ENCODE data around the gene SCML2.
"Not testable (repeated sequence)": the region's sequence is repeated elsewhere in the genome, so short reads cannot be mapped to it uniquely, and the experiment has no call there.

SCML2 gene

DNA sequence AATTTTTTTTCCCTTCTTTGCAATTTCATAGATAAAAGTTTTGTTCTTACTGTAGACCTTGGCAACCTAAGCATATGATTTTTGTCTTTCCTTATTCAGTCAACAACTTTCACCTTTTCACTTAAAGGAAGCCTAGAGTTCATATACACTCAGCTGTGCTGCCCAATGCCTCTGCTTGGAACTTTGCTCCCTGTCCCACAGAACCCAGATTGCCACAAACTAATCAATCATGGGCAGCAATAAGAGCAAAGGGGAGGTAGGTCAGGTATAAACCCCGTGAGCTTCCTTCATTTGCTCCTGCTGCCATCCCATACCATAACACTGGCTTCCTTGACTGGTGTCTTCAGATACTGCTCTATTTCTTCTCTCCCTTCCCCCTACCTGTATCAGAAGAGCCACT lies 82.8 kb downstream of the SCML2 start:
- H3K9me3 ChIP-seq (ENCODE audit: control insufficient read depth, insufficient read depth, low read depth, low read length) = peaks cover 15% of the 10 kb centered on the region

GRCh38 chrX:18271309-18271708 lies 83.2 kb downstream of the SCML2 start:
- Histone ChIP-seq H3K27ac (ENCODE audit: low read depth, low read length) (no peak overlapping the region), H3K9ac (ENCODE audit: low read length) (no peak overlapping the region), H3K9me3 (ENCODE audit: control insufficient read depth, insufficient read depth, low read depth, low read length) (peaks cover 13% of the 10 kb centered on the region), H3K4me1 (ENCODE audit: control insufficient read depth, insufficient read depth, low read length) (no peaks in the 10 kb centered on the region), H3K4me3 (ENCODE audit: low read depth, low read length) (no peak overlapping the region), H3K36me3 (ENCODE audit: control insufficient read depth, insufficient read depth, low read length) (no peaks in the 10 kb centered on the region), H3K27me3 (ENCODE audit: control insufficient read depth, insufficient read depth, low read length) (peaks cover 3% of the 10 kb centered on the region; the same call in 1 of the 2 replicates)

More for the DNA sequence above, 82.8 kb downstream of the SCML2 start:
- Histone ChIP-seq H3K9ac (ENCODE audit: low read length) (no peak overlapping the region), H3K4me1 (ENCODE audit: control insufficient read depth, insufficient read depth, low read length) (no peaks in the 10 kb centered on the region), H3K36me3 (ENCODE audit: control insufficient read depth, insufficient read depth, low read length) (no peaks in the 10 kb centered on the region), H3K27me3 (ENCODE audit: control insufficient read depth, insufficient read depth, low read length) (peaks cover 1% of the 10 kb centered on the region; the same call in 1 of the 2 replicates), H3K27ac (ENCODE audit: low read depth, low read length) (no peak overlapping the region), H3K4me3 (ENCODE audit: low read depth, low read length) (no peak overlapping the region)

DNA sequence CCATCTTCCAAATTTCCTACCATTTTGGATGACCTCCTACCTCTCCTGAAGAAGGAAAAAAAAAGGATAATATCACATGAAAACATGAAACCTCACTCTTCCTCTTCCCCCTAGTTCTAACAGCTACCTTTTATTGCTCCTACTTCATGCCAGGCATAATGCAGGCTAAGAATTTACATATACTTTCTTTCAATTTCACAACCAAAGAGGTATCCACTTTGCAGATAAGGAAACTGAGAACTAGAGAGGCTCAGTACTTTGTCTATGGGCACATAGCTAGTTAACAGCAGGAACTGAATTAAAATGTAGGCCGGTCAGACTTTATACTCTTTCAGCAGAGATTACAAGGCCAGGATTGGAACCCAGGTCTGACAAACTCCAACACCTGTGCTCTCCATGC lies 99.4 kb downstream of the SCML2 start:
- H3K27me3 ChIP-seq (ENCODE audit: control insufficient read depth, insufficient read depth, low read length) = no peaks in the 10 kb centered on the region; the same call in 1 of the 2 replicates
- no peak overlapping the region for H3K4me3 ChIP-seq (ENCODE audit: low read depth, low read length)
- no peak overlapping the region for H3K27ac ChIP-seq (ENCODE audit: low read depth, low read length)
- H3K9me3 ChIP-seq (ENCODE audit: control insufficient read depth, insufficient read depth, low read depth, low read length) = no peaks in the 10 kb centered on the region
- H3K4me1 ChIP-seq (ENCODE audit: control insufficient read depth, insufficient read depth, low read length) = peaks cover 23% of the 10 kb centered on the region
- H3K36me3 ChIP-seq (ENCODE audit: control insufficient read depth, insufficient read depth, low read length) = peaks cover 3% of the 10 kb centered on the region; the same call in 1 of the 2 replicates
- no peak overlapping the region for H3K9ac ChIP-seq (ENCODE audit: low read length)

DNA sequence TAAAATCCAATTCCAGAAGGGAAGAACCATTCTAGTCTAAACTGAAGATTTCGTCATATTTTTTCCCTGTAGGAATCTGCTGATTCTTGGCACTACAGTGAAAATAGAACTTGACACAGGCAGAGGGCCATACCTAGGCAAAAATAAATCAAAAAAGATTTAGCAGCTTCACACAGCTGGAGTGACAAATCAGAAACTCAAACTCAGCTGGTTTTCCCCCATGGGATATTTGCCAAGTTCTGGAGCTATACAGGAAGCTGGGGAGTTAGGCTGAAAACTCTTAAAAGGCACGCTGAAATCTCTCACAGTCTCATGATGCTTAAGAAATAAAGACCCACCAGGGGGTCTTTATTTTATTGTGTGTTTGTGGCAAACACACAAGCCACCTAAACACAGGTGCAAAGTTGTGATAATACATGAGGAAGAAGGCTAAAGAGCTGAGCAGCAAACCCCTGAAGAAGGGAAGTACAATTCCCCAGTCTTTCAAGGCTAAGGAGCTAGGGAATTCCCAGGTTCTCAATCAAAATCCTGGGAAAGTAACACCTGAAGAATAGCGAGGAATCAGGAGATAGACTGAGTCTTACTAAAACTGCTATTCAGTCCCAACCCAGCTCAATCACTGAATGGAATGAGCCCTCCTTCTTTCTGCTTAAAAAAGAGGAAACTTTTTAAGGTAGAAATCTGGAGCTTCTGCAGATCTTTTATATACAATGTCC lies 101.7 kb downstream of the SCML2 start:
- H3K9me3 ChIP-seq (ENCODE audit: control insufficient read depth, insufficient read depth, low read depth, low read length) = no peaks in the 10 kb centered on the region
- H3K4me3 ChIP-seq (ENCODE audit: low read depth, low read length) = no peak overlapping the region
- H3K27ac ChIP-seq (ENCODE audit: low read depth, low read length) = no peak overlapping the region
- H3K9ac ChIP-seq (ENCODE audit: low read length) = no peak overlapping the region
- peaks cover 3% of the 10 kb centered on the region; the same call in 1 of the 2 replicates for H3K36me3 ChIP-seq (ENCODE audit: control insufficient read depth, insufficient read depth, low read length)
- no peaks in the 10 kb centered on the region; the same call in 1 of the 2 replicates for H3K27me3 ChIP-seq (ENCODE audit: control insufficient read depth, insufficient read depth, low read length)
- H3K4me1 ChIP-seq (ENCODE audit: control insufficient read depth, insufficient read depth, low read length) = peaks cover 17% of the 10 kb centered on the region

DNA sequence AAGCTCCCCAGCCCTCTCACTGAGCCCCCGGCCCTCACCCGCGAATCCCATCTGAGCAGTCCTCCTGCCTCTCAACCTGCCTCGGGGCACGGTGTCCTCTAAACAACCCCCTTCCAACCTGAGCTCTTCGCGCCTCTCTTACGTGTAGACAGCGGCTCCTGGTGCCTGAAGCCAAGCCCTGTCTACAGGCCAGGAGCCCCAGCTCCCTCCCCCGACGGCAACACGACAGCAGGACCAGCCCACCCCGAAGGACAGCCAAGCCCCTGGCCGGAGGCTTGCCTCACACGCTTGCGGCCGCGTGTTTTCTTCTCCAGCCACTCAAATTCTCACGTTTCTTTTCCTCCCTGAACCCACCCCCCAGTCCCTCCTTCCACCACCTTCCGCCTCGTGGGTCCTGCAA lies 124.8 kb downstream of the SCML2 start:
- H3K27me3 ChIP-seq (ENCODE audit: control insufficient read depth, insufficient read depth, low read length); H3K9me3 ChIP-seq (ENCODE audit: control insufficient read depth, insufficient read depth, low read depth, low read length); H3K27ac ChIP-seq (ENCODE audit: low read depth, low read length); H3K4me3 ChIP-seq (ENCODE audit: low read depth, low read length); H3K4me1 ChIP-seq (ENCODE audit: control insufficient read depth, insufficient read depth, low read length); H3K9ac ChIP-seq (ENCODE audit: low read length); H3K36me3 ChIP-seq (ENCODE audit: control insufficient read depth, insufficient read depth, low read length): not testable (repeated sequence)

DNA sequence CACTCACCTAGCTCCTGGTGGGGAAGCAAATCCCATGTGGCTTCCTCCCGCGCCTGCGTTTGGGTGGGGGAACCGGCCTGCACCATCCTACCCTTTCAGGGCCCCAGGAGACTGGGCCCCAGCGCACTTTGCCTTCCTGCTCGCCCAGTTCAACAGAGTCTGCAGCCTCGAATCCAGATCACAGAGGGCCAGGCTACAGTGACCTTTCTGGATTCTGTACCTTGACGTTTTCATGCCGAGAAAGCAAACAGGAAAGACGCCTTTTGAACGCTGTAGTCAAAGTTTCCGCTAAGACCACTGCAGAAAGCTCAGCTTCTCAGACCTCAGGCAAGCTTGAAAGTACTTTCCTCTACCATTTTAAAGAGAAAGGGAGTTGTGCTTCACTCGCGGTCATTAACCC lies 126.4 kb downstream of the SCML2 start:
- no peak overlapping the region for H3K4me3 ChIP-seq (ENCODE audit: low read depth, low read length)
- H3K27ac ChIP-seq (ENCODE audit: low read depth, low read length) = no peak overlapping the region
- no peaks in the 10 kb centered on the region for H3K4me1 ChIP-seq (ENCODE audit: control insufficient read depth, insufficient read depth, low read length)
- no peak overlapping the region for H3K9ac ChIP-seq (ENCODE audit: low read length)
- H3K27me3 ChIP-seq (ENCODE audit: control insufficient read depth, insufficient read depth, low read length) = no peaks in the 10 kb centered on the region
- H3K36me3 ChIP-seq (ENCODE audit: control insufficient read depth, insufficient read depth, low read length) = no peaks in the 10 kb centered on the region
- no peaks in the 10 kb centered on the region; the same call in 1 of the 2 replicates for H3K9me3 ChIP-seq (ENCODE audit: control insufficient read depth, insufficient read depth, low read depth, low read length)

DNA sequence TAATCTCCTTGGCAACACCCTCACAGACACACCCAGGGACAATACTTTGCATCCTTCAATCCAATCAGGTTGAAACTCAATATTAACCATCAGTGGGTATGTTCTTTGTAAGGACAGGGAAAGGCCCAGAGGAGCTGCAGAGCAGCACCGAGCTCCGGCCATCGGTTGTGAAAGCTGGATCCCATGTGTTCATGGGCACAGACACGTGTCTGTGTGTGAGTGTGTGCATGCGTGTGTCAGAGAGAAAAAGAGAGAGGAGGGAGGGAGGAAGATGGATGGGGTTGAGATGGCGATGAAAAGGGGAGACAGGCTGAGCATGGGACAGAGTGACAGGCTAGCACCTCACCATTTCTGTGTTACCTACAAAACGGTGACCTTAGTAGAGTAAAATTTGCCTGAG lies 127.0 kb downstream of the SCML2 start:
- no peaks in the 10 kb centered on the region; the same call in 1 of the 2 replicates for H3K9me3 ChIP-seq (ENCODE audit: control insufficient read depth, insufficient read depth, low read depth, low read length)
- H3K4me3 ChIP-seq (ENCODE audit: low read depth, low read length) = no peak overlapping the region

GRCh38 chrX:18220786-18221185 lies 133.7 kb downstream of the SCML2 start, which contains the start of gene BEND2:
Gene BEND2, minus strand, starts transcription at chrX:18220886. Its CDS starts 136 bp downstream, at chrX:18220750.
- no peak within 1 kb of the TSS for H3K9ac ChIP-seq (ENCODE audit: low read length)

More for the DNA sequence above, 127.0 kb downstream of the SCML2 start:
- no peak overlapping the region for H3K9ac ChIP-seq (ENCODE audit: low read length)
- H3K4me1 ChIP-seq (ENCODE audit: control insufficient read depth, insufficient read depth, low read length) = no peaks in the 10 kb centered on the region
- H3K27me3 ChIP-seq (ENCODE audit: control insufficient read depth, insufficient read depth, low read length) = no peaks in the 10 kb centered on the region
- no peaks in the 10 kb centered on the region for H3K36me3 ChIP-seq (ENCODE audit: control insufficient read depth, insufficient read depth, low read length)
- no peak overlapping the region for H3K27ac ChIP-seq (ENCODE audit: low read depth, low read length)

GRCh38 chrX:18210470-18210869 lies 144.0 kb downstream of the SCML2 start:
- H3K9ac ChIP-seq (ENCODE audit: low read length) = no peak overlapping the region
- no peaks in the 10 kb centered on the region for H3K4me1 ChIP-seq (ENCODE audit: control insufficient read depth, insufficient read depth, low read length)
- no peak overlapping the region for H3K4me3 ChIP-seq (ENCODE audit: low read depth, low read length)
- no peak overlapping the region for H3K27ac ChIP-seq (ENCODE audit: low read depth, low read length)
- no peaks in the 10 kb centered on the region for H3K36me3 ChIP-seq (ENCODE audit: control insufficient read depth, insufficient read depth, low read length)
- no peaks in the 10 kb centered on the region for H3K9me3 ChIP-seq (ENCODE audit: control insufficient read depth, insufficient read depth, low read depth, low read length)
- H3K27me3 ChIP-seq (ENCODE audit: control insufficient read depth, insufficient read depth, low read length) = no peaks in the 10 kb centered on the region

More at GRCh38 chrX:18220786-18221185, 133.7 kb downstream of the SCML2 start, which contains the start of gene BEND2:
- Histone ChIP-seq H3K36me3 (ENCODE audit: control insufficient read depth, insufficient read depth, low read length) (no peaks in the 10 kb centered on the region), H3K4me1 (ENCODE audit: control insufficient read depth, insufficient read depth, low read length) (no peaks in the 10 kb centered on the region), H3K9me3 (ENCODE audit: control insufficient read depth, insufficient read depth, low read depth, low read length) (peaks cover 18% of the 10 kb centered on the region), H3K27me3 (ENCODE audit: control insufficient read depth, insufficient read depth, low read length) (no peaks in the 10 kb centered on the region), H3K27ac (ENCODE audit: low read depth, low read length) (no peak within 1 kb of the TSS), H3K4me3 (ENCODE audit: low read depth, low read length) (no peak within 1 kb of the TSS)

GRCh38 chrX:18206657-18207056 lies 147.8 kb downstream of the SCML2 start:
- Histone ChIP-seq H3K9ac (ENCODE audit: low read length) (no peak overlapping the region), H3K4me1 (ENCODE audit: control insufficient read depth, insufficient read depth, low read length) (no peaks in the 10 kb centered on the region), H3K27me3 (ENCODE audit: control insufficient read depth, insufficient read depth, low read length) (no peaks in the 10 kb centered on the region), H3K9me3 (ENCODE audit: control insufficient read depth, insufficient read depth, low read depth, low read length) (no peaks in the 10 kb centered on the region), H3K27ac (ENCODE audit: low read depth, low read length) (no peak overlapping the region), H3K36me3 (ENCODE audit: control insufficient read depth, insufficient read depth, low read length) (no peaks in the 10 kb centered on the region), H3K4me3 (ENCODE audit: low read depth, low read length) (no peak overlapping the region)

DNA sequence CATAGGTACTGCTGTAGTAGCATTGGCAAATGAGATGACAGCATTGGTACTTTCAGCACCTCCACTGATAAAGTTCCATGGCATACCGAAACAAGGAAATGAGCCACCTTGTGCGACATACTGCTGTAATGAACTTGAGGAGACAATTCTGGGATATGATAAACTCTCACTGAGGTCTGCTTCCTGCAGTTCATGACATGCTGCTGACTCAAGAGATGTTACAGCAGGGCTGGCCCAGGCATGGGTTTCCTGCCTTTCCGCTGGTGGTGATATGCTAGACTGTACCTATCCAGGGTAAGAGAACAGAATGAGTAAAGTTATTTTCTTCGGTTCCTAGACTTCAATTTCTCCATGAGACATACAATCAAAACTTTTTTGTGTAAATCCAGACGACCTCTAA lies 150.9 kb downstream of the SCML2 start:
- Histone ChIP-seq H3K4me1 (ENCODE audit: control insufficient read depth, insufficient read depth, low read length) (no peaks in the 10 kb centered on the region), H3K4me3 (ENCODE audit: low read depth, low read length) (no peak overlapping the region), H3K36me3 (ENCODE audit: control insufficient read depth, insufficient read depth, low read length) (no peaks in the 10 kb centered on the region), H3K9ac (ENCODE audit: low read length) (no peak overlapping the region), H3K27me3 (ENCODE audit: control insufficient read depth, insufficient read depth, low read length) (no peaks in the 10 kb centered on the region), H3K9me3 (ENCODE audit: control insufficient read depth, insufficient read depth, low read depth, low read length) (no peaks in the 10 kb centered on the region), H3K27ac (ENCODE audit: low read depth, low read length) (no peak overlapping the region)

All from HUES6 (cell line).